Esophagus muscularis mucosa (tissue), 4 donors: ENCODE measurements around the gene APOC1.

Experiments
- EP300 ChIP-seq: sonication (generic); formaldehyde crosslinking; IDR thresholded peaks from one replicate; pipeline ENCODE4 v1.6.1; 2017; ENCODE audit warnings: antibody characterized with exemption
- POLR2A ChIP-seq: fragments of 450-650 bp; IDR thresholded peaks from one replicate; pipeline ENCODE4 v1.6.1; 2017; ENCODE audit warnings: antibody characterized with exemption, moderate library complexity, mild to moderate bottlenecking, low read depth
- TF ChIP-seq, protein P1 (sequence below), 3 experiments: fragments of 200-600 bp in 2 of 3; fragments of 450-650 bp in 1 of 3; sonication (generic) in 2 of 3; IDR thresholded peaks; one replicate each; pipeline ENCODE4 v1.5.1; 2017 to 2019; ENCODE audit warnings: antibody characterized with exemption in 3 of 3, mild to moderate bottlenecking in 2 of 3, moderate library complexity in 1 of 3

DNA sequence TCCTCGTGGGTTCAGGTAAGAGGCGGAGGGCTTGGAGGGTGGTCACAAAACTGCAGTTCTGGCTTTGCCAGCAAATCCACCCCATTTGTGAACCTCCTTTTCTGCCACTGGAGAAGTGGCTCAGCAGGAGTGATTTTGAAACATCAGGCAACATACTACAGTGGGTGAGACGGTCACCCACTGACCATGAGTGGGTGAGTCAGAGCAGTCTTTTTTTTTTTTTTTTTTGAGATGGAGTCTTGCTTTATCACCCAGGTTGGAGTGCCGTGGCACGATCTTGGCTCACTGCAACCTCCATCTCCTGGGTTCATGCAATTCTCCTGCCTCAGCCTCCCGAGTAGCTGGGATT is 20.4 kb upstream of the APOC1 start:
- TF ChIP-seq, protein P1, sequence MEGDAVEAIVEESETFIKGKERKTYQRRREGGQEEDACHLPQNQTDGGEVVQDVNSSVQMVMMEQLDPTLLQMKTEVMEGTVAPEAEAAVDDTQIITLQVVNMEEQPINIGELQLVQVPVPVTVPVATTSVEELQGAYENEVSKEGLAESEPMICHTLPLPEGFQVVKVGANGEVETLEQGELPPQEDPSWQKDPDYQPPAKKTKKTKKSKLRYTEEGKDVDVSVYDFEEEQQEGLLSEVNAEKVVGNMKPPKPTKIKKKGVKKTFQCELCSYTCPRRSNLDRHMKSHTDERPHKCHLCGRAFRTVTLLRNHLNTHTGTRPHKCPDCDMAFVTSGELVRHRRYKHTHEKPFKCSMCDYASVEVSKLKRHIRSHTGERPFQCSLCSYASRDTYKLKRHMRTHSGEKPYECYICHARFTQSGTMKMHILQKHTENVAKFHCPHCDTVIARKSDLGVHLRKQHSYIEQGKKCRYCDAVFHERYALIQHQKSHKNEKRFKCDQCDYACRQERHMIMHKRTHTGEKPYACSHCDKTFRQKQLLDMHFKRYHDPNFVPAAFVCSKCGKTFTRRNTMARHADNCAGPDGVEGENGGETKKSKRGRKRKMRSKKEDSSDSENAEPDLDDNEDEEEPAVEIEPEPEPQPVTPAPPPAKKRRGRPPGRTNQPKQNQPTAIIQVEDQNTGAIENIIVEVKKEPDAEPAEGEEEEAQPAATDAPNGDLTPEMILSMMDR (IDR thresholded peaks at IDR 0.05), result no peak
- TF ChIP-seq POLR2A, result no peak
- TF ChIP-seq EP300, result no peak
